Endodermal cell (in vitro differentiated cells): ENCODE measurements around the gene RTL9. TPM values are rescaled to one million over a fixed set of nuclear protein-coding genes. Genes with fewer than 3 reads are reported as not detected.
"Not testable (repeated sequence)": the region's sequence is repeated elsewhere in the genome, so short reads cannot be mapped to it uniquely, and the experiment has no call there.

Experiments
- DNase-seq: peaks from one replicate; pipeline ENCODE4 v3.0.0-alpha.2; 2017
- H3K27ac ChIP-seq: 2 replicates; pipeline ENCODE4 v1.5.1; 2013; ENCODE audit warnings: mild to moderate bottlenecking, low read depth, low read length, moderate library complexity
- H3K27me3 ChIP-seq: 2 replicates; pipeline ENCODE4 v1.6.1; 2013; ENCODE audit warnings: mild to moderate bottlenecking, low read length, moderate library complexity; ENCODE audit not compliant: insufficient read depth, control insufficient read depth, poor library complexity, severe bottlenecking
- H3K36me3 ChIP-seq: 2 replicates; pipeline ENCODE4 v1.7.0; 2013; ENCODE audit warnings: mild to moderate bottlenecking, low read length, moderate library complexity; ENCODE audit not compliant: control insufficient read depth, insufficient read depth
- H3K4me1 ChIP-seq: one replicate; pipeline ENCODE4 v1.7.0; 2013; ENCODE audit warnings: low read length; ENCODE audit not compliant: control insufficient read depth, insufficient read depth
- H3K4me3 ChIP-seq: 2 replicates; pipeline ENCODE4 v1.5.1; 2013; ENCODE audit warnings: mild to moderate bottlenecking, low read length, moderate library complexity
- H3K9ac ChIP-seq: 2 replicates; pipeline ENCODE4 v1.6.1; 2013; ENCODE audit warnings: mild to moderate bottlenecking, low read length, moderate library complexity; ENCODE audit not compliant: poor library complexity, severe bottlenecking; ENCODE audit errors: extremely low read depth
- H3K9me3 ChIP-seq: 2 replicates; pipeline ENCODE4 v1.6.1; 2013; ENCODE audit warnings: mild to moderate bottlenecking, low read length, moderate library complexity; ENCODE audit not compliant: control insufficient read depth
- H3K27ac Mint-ChIP-seq: 2 replicates; pipeline ENCODE4 v1.8.0; 2020; ENCODE audit warnings: mixed read lengths
- H3K27me3 Mint-ChIP-seq: 2 replicates; pipeline ENCODE4 v1.8.0; 2021; ENCODE audit warnings: mild to moderate bottlenecking, mixed read lengths; ENCODE audit not compliant: insufficient read depth
- H3K36me3 Mint-ChIP-seq: 2 replicates; pipeline ENCODE4 v1.8.0; 2020; ENCODE audit warnings: low read depth, mixed read lengths
- H3K4me1 Mint-ChIP-seq: 2 replicates; pipeline ENCODE4 v1.8.0; 2020; ENCODE audit warnings: mixed read lengths
- H3K4me3 Mint-ChIP-seq: 2 replicates; pipeline ENCODE4 v1.8.0; 2020; ENCODE audit warnings: mild to moderate bottlenecking, moderate library complexity, mixed read lengths
- H3K9me3 Mint-ChIP-seq: 2 replicates; pipeline ENCODE4 v1.8.0; 2020; ENCODE audit warnings: mild to moderate bottlenecking, mixed read lengths
- WGBS, 2 experiments: methylation state at CpG; one replicate each; pipeline versions ENCODE4 v1.1.5 to v1.1.7; 2013; ENCODE audit warnings: missing lambda C conversion rate in 2 of 2, mixed read lengths in 1 of 2; ENCODE audit not compliant: insufficient coverage in 1 of 2, insufficient read length in 1 of 2; 5-methylcytosine and 5-hydroxymethylcytosine counted together
- total RNA-seq, 2 donors: library from RNA; stranded (reverse); fragmentation: NEBNext Ultra II Directional in 1 of 2; extraction: Animal tissue kit (Norgen Biotek cat#: 25700) in 1 of 2; gene quantifications; 2 replicates in 1 of 2; 3 replicates in 1 of 2; pipeline ENCODE4 v1.2.1, GENCODE V29; 2021
- TF ChIP-seq, protein P1 (sequence below): fragments of 200-600 bp; sonication (generic); conservative IDR thresholded peaks from 2 replicates; pipeline ENCODE4 v1.5.0; 2021; ENCODE audit warnings: antibody characterized with exemption, mild to moderate bottlenecking

RTL9 gene
- total RNA-seq, 2 donors from 2014 or later: 0.29 TPM

DNA sequence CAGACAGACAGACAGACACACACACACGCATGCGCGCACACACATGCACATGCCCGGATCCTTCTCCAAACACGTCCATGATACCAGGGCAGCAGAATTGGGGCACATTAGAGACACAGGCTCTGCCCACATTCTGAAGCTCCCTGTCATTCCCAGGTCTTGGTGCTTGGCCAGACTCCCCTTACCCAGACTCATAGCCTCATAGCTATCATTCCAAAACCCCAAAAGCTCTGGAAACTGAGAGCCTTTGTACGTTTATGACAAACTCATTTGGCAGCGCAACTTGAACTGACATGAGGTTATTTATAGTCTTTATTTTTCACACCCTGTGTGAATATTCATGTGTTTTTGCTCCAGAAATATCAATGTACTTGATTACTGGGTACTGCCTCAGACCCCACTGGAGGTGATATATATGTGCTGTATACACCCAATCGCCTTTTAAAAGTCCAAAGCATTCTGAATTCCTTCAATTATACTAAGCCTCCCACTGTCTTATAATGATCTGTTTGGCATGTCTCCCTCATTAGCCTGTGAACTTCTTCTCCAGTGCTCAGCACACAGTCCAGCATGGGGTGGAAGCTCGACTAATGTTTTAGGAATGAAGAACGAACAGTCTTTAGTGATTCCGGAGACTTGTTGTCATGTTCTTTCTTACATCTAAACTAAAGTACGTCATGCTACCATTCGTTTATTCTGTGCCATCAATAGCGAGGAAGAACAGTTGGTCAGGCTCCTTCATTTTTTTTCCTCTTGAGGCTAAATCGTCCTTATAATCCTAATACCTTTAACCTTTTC is 45.0 kb downstream of the RTL9 start:
- WGBS, 2 experiments: 95% methylated on average over 3 to 14 of the region's 15 CpGs
- Histone ChIP-seq H3K27ac (no peak overlapping the region), H3K4me3 (no peak overlapping the region), H3K9ac (no peak overlapping the region), H3K36me3 (no peaks in the 10 kb centered on the region), H3K27me3 (no peaks in the 10 kb centered on the region), H3K4me1 (no peaks in the 10 kb centered on the region), H3K9me3 (no peaks in the 10 kb centered on the region)
- TF ChIP-seq, protein P1, sequence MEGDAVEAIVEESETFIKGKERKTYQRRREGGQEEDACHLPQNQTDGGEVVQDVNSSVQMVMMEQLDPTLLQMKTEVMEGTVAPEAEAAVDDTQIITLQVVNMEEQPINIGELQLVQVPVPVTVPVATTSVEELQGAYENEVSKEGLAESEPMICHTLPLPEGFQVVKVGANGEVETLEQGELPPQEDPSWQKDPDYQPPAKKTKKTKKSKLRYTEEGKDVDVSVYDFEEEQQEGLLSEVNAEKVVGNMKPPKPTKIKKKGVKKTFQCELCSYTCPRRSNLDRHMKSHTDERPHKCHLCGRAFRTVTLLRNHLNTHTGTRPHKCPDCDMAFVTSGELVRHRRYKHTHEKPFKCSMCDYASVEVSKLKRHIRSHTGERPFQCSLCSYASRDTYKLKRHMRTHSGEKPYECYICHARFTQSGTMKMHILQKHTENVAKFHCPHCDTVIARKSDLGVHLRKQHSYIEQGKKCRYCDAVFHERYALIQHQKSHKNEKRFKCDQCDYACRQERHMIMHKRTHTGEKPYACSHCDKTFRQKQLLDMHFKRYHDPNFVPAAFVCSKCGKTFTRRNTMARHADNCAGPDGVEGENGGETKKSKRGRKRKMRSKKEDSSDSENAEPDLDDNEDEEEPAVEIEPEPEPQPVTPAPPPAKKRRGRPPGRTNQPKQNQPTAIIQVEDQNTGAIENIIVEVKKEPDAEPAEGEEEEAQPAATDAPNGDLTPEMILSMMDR: no peak
- no peak for DNase-seq
- H3K36me3 Mint-ChIP-seq: no peaks in the 10 kb centered on the region
- no peaks in the 10 kb centered on the region for H3K27me3 Mint-ChIP-seq
- H3K9me3 Mint-ChIP-seq: no peaks in the 10 kb centered on the region
- H3K27ac Mint-ChIP-seq: peak overlapping the region; percentile 26
- H3K4me3 Mint-ChIP-seq: no peak overlapping the region
- H3K4me1 Mint-ChIP-seq: peaks cover 50% of the 10 kb centered on the region

DNA sequence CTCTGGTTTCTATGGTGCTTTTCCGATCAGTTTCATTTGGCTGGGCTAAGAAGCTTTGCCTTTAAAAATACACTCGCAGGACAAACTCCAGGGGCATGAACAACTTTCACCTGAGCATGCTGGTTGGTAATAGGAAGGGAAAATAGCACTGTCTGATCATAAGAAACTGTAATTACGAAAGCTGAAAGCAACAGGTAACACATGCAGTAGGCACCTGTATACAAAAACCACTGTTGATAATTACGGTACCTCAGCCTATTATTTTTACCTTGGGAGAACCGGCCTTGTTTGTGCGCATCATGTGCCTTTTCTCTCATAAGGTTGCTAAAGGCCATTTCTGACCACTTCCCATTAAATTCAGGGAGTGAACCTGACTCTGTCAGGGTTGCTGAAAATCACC is 45.7 kb downstream of the RTL9 start:
- H3K36me3 ChIP-seq: no peaks in the 10 kb centered on the region
- no peak overlapping the region for H3K4me3 ChIP-seq
- no peaks in the 10 kb centered on the region for H3K9me3 ChIP-seq
- H3K9me3 Mint-ChIP-seq: no peaks in the 10 kb centered on the region
- TF ChIP-seq, protein P1: no peak
- H3K9ac ChIP-seq: no peak overlapping the region
- H3K27me3 Mint-ChIP-seq: no peaks in the 10 kb centered on the region
- no peak for DNase-seq
- no peaks in the 10 kb centered on the region for H3K4me1 ChIP-seq
- no peak overlapping the region for H3K27ac Mint-ChIP-seq
- H3K4me1 Mint-ChIP-seq: peaks cover 50% of the 10 kb centered on the region
- H3K36me3 Mint-ChIP-seq: no peaks in the 10 kb centered on the region
- 92 to 100% methylated on average over 1 to 6 of the region's 6 CpGs for WGBS, 2 experiments
- no peak overlapping the region for H3K4me3 Mint-ChIP-seq
- no peak overlapping the region for H3K27ac ChIP-seq
- no peaks in the 10 kb centered on the region for H3K27me3 ChIP-seq

DNA sequence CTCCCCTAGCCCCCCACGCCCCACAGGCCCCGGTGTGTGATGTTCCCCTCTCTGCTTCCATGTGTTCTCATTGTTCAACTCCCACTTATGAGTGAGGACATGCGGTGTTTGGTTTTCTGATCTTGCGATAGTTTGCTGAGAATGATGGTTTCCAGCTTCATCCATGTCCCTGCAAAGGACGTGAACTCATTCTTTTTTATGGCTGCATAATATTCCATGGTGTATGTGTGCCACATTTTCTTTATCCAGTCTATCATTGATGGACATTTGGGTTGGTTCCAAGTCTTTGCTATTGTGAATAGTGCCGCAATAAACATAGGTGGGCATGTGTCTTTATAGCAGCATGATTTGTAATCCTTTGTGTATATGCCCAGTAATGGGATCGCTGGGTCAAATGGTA is 47.6 kb downstream of the RTL9 start:
- not testable (repeated sequence) for DNase-seq, H3K4me3 Mint-ChIP-seq, H3K27me3 Mint-ChIP-seq, H3K27me3 ChIP-seq, H3K4me3 ChIP-seq, H3K9ac ChIP-seq, H3K27ac Mint-ChIP-seq, H3K36me3 Mint-ChIP-seq, H3K4me1 ChIP-seq, H3K27ac ChIP-seq, H3K9me3 Mint-ChIP-seq, H3K36me3 ChIP-seq, H3K9me3 ChIP-seq
- peaks cover 51% of the 10 kb centered on the region for H3K4me1 Mint-ChIP-seq
- whole genome bisulfite sequencing, 2 experiments: 100% methylated on average over 5 of the region's 7 CpGs; no CpG with 5 or more reads in 1 of the 2 experiments
